Mesenchymal stem cell (in vitro differentiated cells and primary cell): Measurements from ENCODE around the gene SCO2.

Source experiments
- DNase-seq: peaks from one replicate; pipeline ENCODE4 v3.0.0-alpha.2; 2013
- H2AFZ ChIP-seq: one replicate; pipeline ENCODE4 v1.6.1; 2013; ENCODE audit warnings: low read depth, mild to moderate bottlenecking, control low read depth, inconsistent platforms, low read length, moderate library complexity
- H2AK5ac ChIP-seq: 2 replicates; pipeline ENCODE4 v1.6.1; 2013; ENCODE audit warnings: low read length, moderate library complexity, mild to moderate bottlenecking, inconsistent platforms; ENCODE audit not compliant: severe bottlenecking
- H2BK120ac ChIP-seq: one replicate; pipeline ENCODE4 v1.6.1; 2013; ENCODE audit warnings: low read depth, mild to moderate bottlenecking, inconsistent platforms, low read length, moderate library complexity
- H2BK12ac ChIP-seq, 2 experiments: one replicate each; pipeline ENCODE4 v1.6.1; 2013; ENCODE audit warnings: inconsistent platforms in 2 of 2, low read length in 2 of 2, mild to moderate bottlenecking in 2 of 2, moderate library complexity in 2 of 2, control low read depth in 1 of 2
- H2BK15ac ChIP-seq: one replicate; pipeline ENCODE4 v1.6.1; 2013; ENCODE audit warnings: mild to moderate bottlenecking, low read depth, inconsistent platforms; ENCODE audit not compliant: poor library complexity, severe bottlenecking
- H2BK5ac ChIP-seq: 2 replicates; pipeline ENCODE4 v1.6.1; 2013; ENCODE audit warnings: low read depth, mild to moderate bottlenecking, low read length, control low read depth, inconsistent platforms; ENCODE audit not compliant: poor library complexity, severe bottlenecking
- H3K14ac ChIP-seq, 2 experiments: one replicate each; pipeline ENCODE4 v1.6.1; 2013; ENCODE audit warnings: inconsistent platforms in 2 of 2, low read length in 2 of 2, control low read depth in 1 of 2, mild to moderate bottlenecking in 1 of 2, moderate library complexity in 1 of 2
- H3K18ac ChIP-seq, 2 experiments: one replicate each; pipeline ENCODE4 v1.6.1; 2013; ENCODE audit warnings: inconsistent platforms in 2 of 2, low read length in 2 of 2, control low read depth in 1 of 2, low read depth in 1 of 2, mild to moderate bottlenecking in 1 of 2
- H3K23ac ChIP-seq, 2 experiments: one replicate each; pipeline ENCODE4 v1.6.1; 2013; ENCODE audit warnings: inconsistent platforms in 2 of 2, low read length in 2 of 2, mild to moderate bottlenecking in 2 of 2, moderate library complexity in 2 of 2, control low read depth in 1 of 2
- H3K27ac ChIP-seq: 2 replicates; pipeline ENCODE4 v1.5.1; 2013; ENCODE audit warnings: mild to moderate bottlenecking, moderate library complexity, low read length, control low read depth, inconsistent platforms; ENCODE audit not compliant: poor library complexity, severe bottlenecking
- H3K27me3 ChIP-seq, 2 experiments: 2 replicates each; pipeline versions ENCODE4 v1.6.1 to v1.7.0; 2013; ENCODE audit warnings: low read length in 2 of 2, mild to moderate bottlenecking in 2 of 2, moderate library complexity in 2 of 2, control low read depth in 1 of 2, inconsistent platforms in 1 of 2; ENCODE audit not compliant: control insufficient read depth in 1 of 2, insufficient read depth in 1 of 2
- H3K36me3 ChIP-seq, 2 experiments: 2 replicates each; pipeline versions ENCODE4 v1.6.1 to v1.7.0; 2013; ENCODE audit warnings: low read length in 2 of 2, control low read depth in 1 of 2, inconsistent platforms in 1 of 2, low read depth in 1 of 2, mild to moderate bottlenecking in 1 of 2; ENCODE audit not compliant: insufficient read depth in 2 of 2, control insufficient read depth in 1 of 2
- H3K4ac ChIP-seq, 2 experiments: one replicate each; pipeline ENCODE4 v1.6.1; 2013; ENCODE audit warnings: inconsistent platforms in 2 of 2, low read length in 2 of 2, mild to moderate bottlenecking in 2 of 2, moderate library complexity in 2 of 2, control low read depth in 1 of 2, low read depth in 1 of 2
- H3K4me1 ChIP-seq: 2 replicates; pipeline ENCODE4 v1.6.1; 2013; ENCODE audit warnings: low read depth, low read length, control low read depth; ENCODE audit not compliant: control insufficient read depth, insufficient read depth
- H3K4me2 ChIP-seq: 2 replicates; pipeline ENCODE4 v1.6.1; 2013; ENCODE audit warnings: low read length, mild to moderate bottlenecking, inconsistent platforms; ENCODE audit not compliant: poor library complexity, severe bottlenecking
- H3K4me3 ChIP-seq, 2 experiments: 2 replicates each; pipeline versions ENCODE4 v1.5.1 to v1.7.0; 2013; ENCODE audit warnings: low read length in 2 of 2, mild to moderate bottlenecking in 2 of 2, control low read depth in 1 of 2, low read depth in 1 of 2; ENCODE audit not compliant: insufficient read depth in 1 of 2
- H3K79me1 ChIP-seq: replicated peaks from 2 replicates; pipeline ENCODE4 v1.6.1; 2013; ENCODE audit warnings: mild to moderate bottlenecking, control low read depth, low read length, inconsistent platforms; ENCODE audit not compliant: poor library complexity, severe bottlenecking
- H3K9ac ChIP-seq: 2 replicates; pipeline ENCODE4 v1.7.0; 2013; ENCODE audit warnings: mild to moderate bottlenecking, low read length, moderate library complexity
- H3K9me3 ChIP-seq: 2 replicates; pipeline ENCODE4 v1.7.0; 2013; ENCODE audit warnings: mild to moderate bottlenecking, low read length; ENCODE audit not compliant: control insufficient read depth
- H4K8ac ChIP-seq: one replicate; pipeline ENCODE4 v1.6.1; 2013; ENCODE audit warnings: inconsistent platforms, mild to moderate bottlenecking, low read length, moderate library complexity
- H4K91ac ChIP-seq: one replicate; pipeline ENCODE4 v1.6.1; 2013; ENCODE audit warnings: mild to moderate bottlenecking, low read length, inconsistent platforms
- WGBS: methylation state at CpG from one replicate; pipeline ENCODE4 v1.1.7; 2013; ENCODE audit warnings: mixed read lengths; 5-methylcytosine and 5-hydroxymethylcytosine counted together

Gene SCO2

GRCh38 chr22:50474710-50475651 lies 50.4 kb downstream of the SCO2 start, which contains the start of gene SBF1:
SBF1 (minus strand) TSS chr22:50475035; CDS start chr22:50474840, 195 bp downstream.
- WGBS, result 5% methylated on average over 81 of the region's 97 CpGs
- H4K8ac ChIP-seq, result peak within 1 kb of the TSS; percentile 74
- H3K4me2 ChIP-seq, result peak within 1 kb of the TSS; percentile 89
- no peaks in the 10 kb centered on the region for H3K9me3 ChIP-seq
- H2BK15ac ChIP-seq, result peak within 1 kb of the TSS; percentile 4
- peak within 1 kb of the TSS; percentile 57 for H2AFZ ChIP-seq
- H3K18ac ChIP-seq, result peak within 1 kb of the TSS; percentile 24 to 88
- H2BK5ac ChIP-seq, result no peak within 1 kb of the TSS
- peak within 1 kb of the TSS; percentile 85 to 91 for H3K4me3 ChIP-seq
- H3K36me3 ChIP-seq, result peaks cover 0 to 25% of the 10 kb centered on the region in 2 experiments
- H3K27me3 ChIP-seq, result peaks cover 5 to 8% of the 10 kb centered on the region in 2 experiments
- peak within 1 kb of the TSS; percentile 58 to 62 for H3K4ac ChIP-seq
- no peak within 1 kb of the TSS for H3K23ac ChIP-seq
- H4K91ac ChIP-seq, result peak within 1 kb of the TSS; percentile 54
- peaks cover 45% of the 10 kb centered on the region for H3K4me1 ChIP-seq
- peak; percentile 90 for DNase-seq
- H2AK5ac ChIP-seq, result peak within 1 kb of the TSS; percentile 47
- H2BK120ac ChIP-seq, result peak within 1 kb of the TSS; percentile 35
- H3K9ac ChIP-seq, result peak within 1 kb of the TSS; percentile 88
- no peaks in the 10 kb centered on the region for H3K79me1 ChIP-seq
- peak within 1 kb of the TSS; percentile 8 for H3K27ac ChIP-seq
- peak within 1 kb of the TSS in 1 of 2 experiments; percentile 22 for H2BK12ac ChIP-seq
- peak within 1 kb of the TSS in 1 of 2 experiments; percentile 82 for H3K14ac ChIP-seq

- Histone ChIP-seq H3K23ac (no peak overlapping the region), H2AFZ (no peak overlapping the region), H3K14ac (peak overlapping the region in 1 of 2 experiments; percentile 82), H2AK5ac (no peak overlapping the region), H4K91ac (no peak overlapping the region), H3K9me3 (no peaks in the 10 kb centered on the region), H3K79me1 (no peaks in the 10 kb centered on the region), H3K27ac (peak overlapping the region; percentile 8), H2BK120ac (peak overlapping the region; percentile 20), H4K8ac (no peak overlapping the region), H3K4me1 (peaks cover 54% of the 10 kb centered on the region), H3K4me2 (peak overlapping the region; percentile 63), H3K9ac (peak overlapping the region; percentile 88), H3K36me3 (peaks cover 0 to 25% of the 10 kb centered on the region in 2 experiments), H3K4me3 (peak overlapping the region; percentile 85 to 91), H2BK5ac (no peak overlapping the region), H3K18ac (peak overlapping the region in 1 of 2 experiments; percentile 37), H2BK15ac (no peak overlapping the region), H2BK12ac (no peak overlapping the region), H3K27me3 (peaks cover 0 to 4% of the 10 kb centered on the region in 2 experiments), H3K4ac (peak overlapping the region in 1 of 2 experiments; percentile 9)
- DNase-seq, result peak; percentile 71
- WGBS, result 14% methylated on average over 36 of the region's 62 CpGs
Measured at GRCh38 chr22:50473855-50474671, 51.3 kb downstream of the SCO2 start.
